Body of pancreas (tissue), 4 donors: ENCODE results near the gene RASGRF1.

Source experiments
- POLR2A ChIP-seq, 3 donors: fragments of 450-650 bp; IDR thresholded peaks; one replicate each; pipeline ENCODE4 v1.6.1; 2016; ENCODE audit warnings: antibody characterized with exemption in 3 of 3, mild to moderate bottlenecking in 2 of 3
- TF ChIP-seq, protein P1 (sequence below), 7 experiments: fragments of 450-650 bp in 4 of 7; fragments of 200-600 bp in 3 of 7; sonication (generic) in 3 of 7; IDR thresholded peaks; one replicate each; pipeline ENCODE4 v1.5.1; 2016 to 2019; ENCODE audit warnings: antibody characterized with exemption in 7 of 7

- TF ChIP-seq, protein P1, sequence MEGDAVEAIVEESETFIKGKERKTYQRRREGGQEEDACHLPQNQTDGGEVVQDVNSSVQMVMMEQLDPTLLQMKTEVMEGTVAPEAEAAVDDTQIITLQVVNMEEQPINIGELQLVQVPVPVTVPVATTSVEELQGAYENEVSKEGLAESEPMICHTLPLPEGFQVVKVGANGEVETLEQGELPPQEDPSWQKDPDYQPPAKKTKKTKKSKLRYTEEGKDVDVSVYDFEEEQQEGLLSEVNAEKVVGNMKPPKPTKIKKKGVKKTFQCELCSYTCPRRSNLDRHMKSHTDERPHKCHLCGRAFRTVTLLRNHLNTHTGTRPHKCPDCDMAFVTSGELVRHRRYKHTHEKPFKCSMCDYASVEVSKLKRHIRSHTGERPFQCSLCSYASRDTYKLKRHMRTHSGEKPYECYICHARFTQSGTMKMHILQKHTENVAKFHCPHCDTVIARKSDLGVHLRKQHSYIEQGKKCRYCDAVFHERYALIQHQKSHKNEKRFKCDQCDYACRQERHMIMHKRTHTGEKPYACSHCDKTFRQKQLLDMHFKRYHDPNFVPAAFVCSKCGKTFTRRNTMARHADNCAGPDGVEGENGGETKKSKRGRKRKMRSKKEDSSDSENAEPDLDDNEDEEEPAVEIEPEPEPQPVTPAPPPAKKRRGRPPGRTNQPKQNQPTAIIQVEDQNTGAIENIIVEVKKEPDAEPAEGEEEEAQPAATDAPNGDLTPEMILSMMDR (IDR thresholded peaks at IDR 0.05), result no peak
- no peak for TF ChIP-seq POLR2A (IDR thresholded peaks at IDR 0.05)
These were observed 111.9 kb downstream of the RASGRF1 start for GRCh38 chr15:78978601-78979179.
